Liver (tissue), 9 donors: ENCODE data around the gene CBFA2T2. TPM values are rescaled to one million over a fixed set of nuclear protein-coding genes. Genes with fewer than 3 reads are reported as not detected.

ENCODE experiments used
- DNase-seq: peaks from one replicate; pipeline ENCODE4 v3.0.0-alpha.2; 2017; ENCODE audit warnings: low spot score
- H3K27ac ChIP-seq, 2 donors: one replicate each; pipeline ENCODE4 v1.7.0; 2013; ENCODE audit warnings: inconsistent platforms in 2 of 2, low read length in 2 of 2, control low read depth in 1 of 2, low read depth in 1 of 2, mild to moderate bottlenecking in 1 of 2
- H3K27me3 ChIP-seq, 4 donors: one replicate each; pipeline versions ENCODE4 v1.6.1 to v1.7.0; 2013; ENCODE audit warnings: low read length in 3 of 4, inconsistent platforms in 1 of 4, mild to moderate bottlenecking in 1 of 4, moderate library complexity in 1 of 4; ENCODE audit not compliant: control insufficient read depth in 4 of 4, insufficient read depth in 4 of 4
- H3K36me3 ChIP-seq, 4 donors: one replicate each; pipeline versions ENCODE4 v1.6.1 to v1.7.0; 2013; ENCODE audit warnings: low read length in 3 of 4, mild to moderate bottlenecking in 3 of 4, low read depth in 1 of 4, moderate library complexity in 1 of 4; ENCODE audit not compliant: control insufficient read depth in 4 of 4, insufficient read depth in 3 of 4
- H3K4me1 ChIP-seq, 4 donors: one replicate each; pipeline versions ENCODE4 v1.6.1 to v1.7.0; 2013; ENCODE audit warnings: low read length in 3 of 4, mild to moderate bottlenecking in 3 of 4, moderate library complexity in 1 of 4; ENCODE audit not compliant: control insufficient read depth in 4 of 4, insufficient read depth in 4 of 4
- H3K4me3 ChIP-seq, 3 donors: one replicate each; pipeline versions ENCODE4 v1.6.1 to v1.7.0; 2013; ENCODE audit warnings: low read length in 3 of 3, control low read depth in 1 of 3, low read depth in 1 of 3, mild to moderate bottlenecking in 1 of 3
- H3K9ac ChIP-seq, 2 donors: one replicate each; pipeline ENCODE4 v1.7.0; 2013; ENCODE audit warnings: low read length in 2 of 2, mild to moderate bottlenecking in 2 of 2, moderate library complexity in 2 of 2, control low read depth in 1 of 2, low read depth in 1 of 2
- H3K9me3 ChIP-seq, 4 donors: one replicate each; pipeline versions ENCODE4 v1.6.1 to v1.7.0; 2013; ENCODE audit warnings: low read length in 3 of 4; ENCODE audit not compliant: control insufficient read depth in 4 of 4
- FOXA1 ChIP-seq: IDR thresholded peaks from 2 replicates; pipeline ENCODE4 v1.6.1; 2016; ENCODE audit warnings: antibody characterized with exemption
- GABPA ChIP-seq, 2 donors: IDR thresholded peaks in 1 of 2; conservative IDR thresholded peaks in 1 of 2; 2 replicates each; pipeline ENCODE4 v1.6.1; 2016; ENCODE audit warnings: antibody characterized with exemption in 2 of 2, mild to moderate bottlenecking in 1 of 2, moderate library complexity in 1 of 2
- HNF4A ChIP-seq, 2 donors: conservative IDR thresholded peaks; 2 replicates each; pipeline ENCODE4 v1.6.1; 2016; ENCODE audit warnings: antibody characterized with exemption in 2 of 2, mild to moderate bottlenecking in 2 of 2
- HNF4G ChIP-seq: IDR thresholded peaks from 2 replicates; pipeline ENCODE4 v1.6.1; 2016; ENCODE audit warnings: antibody characterized with exemption
- JUND ChIP-seq, 2 donors: IDR thresholded peaks; 2 replicates each; pipeline ENCODE4 v1.6.1; 2016; ENCODE audit warnings: antibody characterized with exemption in 2 of 2
- NR2F2 ChIP-seq: IDR thresholded peaks from 2 replicates; pipeline ENCODE4 v1.6.1; 2016; ENCODE audit warnings: antibody characterized with exemption
- SP1 ChIP-seq: IDR thresholded peaks from 2 replicates; pipeline ENCODE4 v1.6.1; 2018; ENCODE audit warnings: antibody characterized with exemption, mild to moderate bottlenecking
- YY1 ChIP-seq: IDR thresholded peaks from 2 replicates; pipeline ENCODE4 v1.6.1; 2016; ENCODE audit warnings: antibody characterized with exemption, mild to moderate bottlenecking
- WGBS: extraction: QIAGEN DNeasy Blood & Tissue Kit; methylation state at CpG from one replicate; pipeline ENCODE4 v1.1.7; 2013; 5-methylcytosine and 5-hydroxymethylcytosine counted together
- polyA plus RNA-seq, 2 donors: library from polyadenylated mRNA; stranded (reverse) in 1 of 2; unstranded in 1 of 2; fragments of 200-250 nt in 1 of 2; fragments of >200 nt in 1 of 2; fragmentation: Nextera tagmentation in 1 of 2; extraction: Ambion mirVana in 1 of 2; gene quantifications; one replicate each; pipeline versions ENCODE4 v1.2.1 to v1.2.3, GENCODE V29; 2013 to 2015
- total RNA-seq, 2 donors: library from RNA; depleted of rRNA; stranded (reverse); fragments of >200 nt; gene quantifications; one replicate each; pipeline ENCODE4 v1.2.3, GENCODE V29; 2014
- TF ChIP-seq, protein P1 (sequence below): IDR thresholded peaks from 2 replicates; pipeline ENCODE4 v1.6.1; 2016; ENCODE audit warnings: antibody characterized with exemption, mild to moderate bottlenecking
- TF ChIP-seq, protein P2 (sequence below): IDR thresholded peaks from 2 replicates; pipeline ENCODE4 v1.6.1; 2016; ENCODE audit warnings: antibody characterized with exemption
- TF ChIP-seq, protein P3 (sequence below): IDR thresholded peaks from 2 replicates; pipeline ENCODE4 v1.6.1; 2016; ENCODE audit warnings: antibody characterized with exemption
- donor health status: healthy.
- donor health status: healthy.
- donor health status: healthy.
- donor health status: healthy.
- donor health status: healthy.

Gene CBFA2T2
- total and polyA plus RNA-seq, 4 donors = 2.0 to 5.5 (median 5.3) TPM

DNA sequence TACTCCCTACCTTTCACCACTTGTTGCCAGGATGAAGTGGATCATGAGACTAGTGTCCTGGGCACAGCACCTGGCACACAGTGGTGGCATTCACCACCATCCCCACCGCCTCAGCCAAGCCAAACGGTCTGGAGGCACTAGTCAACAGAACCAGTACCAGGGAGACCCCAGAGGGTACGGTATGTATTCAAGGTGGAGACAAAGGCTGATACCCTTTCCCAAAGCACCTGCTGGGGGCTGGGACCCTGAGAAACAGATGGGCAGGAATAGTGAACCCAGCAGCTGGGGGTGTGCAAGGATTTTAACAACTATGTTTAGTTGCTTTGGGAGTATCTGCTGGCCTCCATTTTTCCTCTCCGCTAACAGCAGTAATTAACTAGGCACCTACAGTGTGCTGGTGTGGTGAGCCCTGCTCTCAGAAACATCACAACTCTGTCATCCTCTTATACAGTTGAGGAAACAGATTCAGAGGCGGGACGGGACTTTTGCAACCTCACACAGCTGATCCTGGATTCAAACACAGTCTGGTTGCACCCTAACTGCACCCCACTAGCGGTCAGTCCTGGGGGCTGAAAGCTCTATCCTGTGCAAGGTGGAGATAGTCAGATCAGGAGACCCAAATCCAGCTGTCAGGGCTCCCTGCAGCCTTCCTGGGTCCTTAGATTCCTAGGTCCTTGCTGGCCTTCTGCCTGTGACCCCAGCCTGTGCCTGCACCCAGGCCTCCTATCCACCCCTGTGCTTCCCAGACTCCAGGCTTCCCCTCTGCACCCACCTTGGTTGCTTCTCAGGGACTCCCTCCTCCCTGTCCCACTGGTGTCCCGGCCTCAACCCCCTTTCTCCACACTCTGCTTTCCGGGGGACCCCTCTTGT, 47.5 kb upstream of the CBFA2T2 start (continued):
- TF ChIP-seq, protein P1, sequence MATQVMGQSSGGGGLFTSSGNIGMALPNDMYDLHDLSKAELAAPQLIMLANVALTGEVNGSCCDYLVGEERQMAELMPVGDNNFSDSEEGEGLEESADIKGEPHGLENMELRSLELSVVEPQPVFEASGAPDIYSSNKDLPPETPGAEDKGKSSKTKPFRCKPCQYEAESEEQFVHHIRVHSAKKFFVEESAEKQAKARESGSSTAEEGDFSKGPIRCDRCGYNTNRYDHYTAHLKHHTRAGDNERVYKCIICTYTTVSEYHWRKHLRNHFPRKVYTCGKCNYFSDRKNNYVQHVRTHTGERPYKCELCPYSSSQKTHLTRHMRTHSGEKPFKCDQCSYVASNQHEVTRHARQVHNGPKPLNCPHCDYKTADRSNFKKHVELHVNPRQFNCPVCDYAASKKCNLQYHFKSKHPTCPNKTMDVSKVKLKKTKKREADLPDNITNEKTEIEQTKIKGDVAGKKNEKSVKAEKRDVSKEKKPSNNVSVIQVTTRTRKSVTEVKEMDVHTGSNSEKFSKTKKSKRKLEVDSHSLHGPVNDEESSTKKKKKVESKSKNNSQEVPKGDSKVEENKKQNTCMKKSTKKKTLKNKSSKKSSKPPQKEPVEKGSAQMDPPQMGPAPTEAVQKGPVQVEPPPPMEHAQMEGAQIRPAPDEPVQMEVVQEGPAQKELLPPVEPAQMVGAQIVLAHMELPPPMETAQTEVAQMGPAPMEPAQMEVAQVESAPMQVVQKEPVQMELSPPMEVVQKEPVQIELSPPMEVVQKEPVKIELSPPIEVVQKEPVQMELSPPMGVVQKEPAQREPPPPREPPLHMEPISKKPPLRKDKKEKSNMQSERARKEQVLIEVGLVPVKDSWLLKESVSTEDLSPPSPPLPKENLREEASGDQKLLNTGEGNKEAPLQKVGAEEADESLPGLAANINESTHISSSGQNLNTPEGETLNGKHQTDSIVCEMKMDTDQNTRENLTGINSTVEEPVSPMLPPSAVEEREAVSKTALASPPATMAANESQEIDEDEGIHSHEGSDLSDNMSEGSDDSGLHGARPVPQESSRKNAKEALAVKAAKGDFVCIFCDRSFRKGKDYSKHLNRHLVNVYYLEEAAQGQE = no peak
- TF ChIP-seq SP1 (no peak), JUND (IDR thresholded peaks at IDR 0.05) (no peak)

DNA sequence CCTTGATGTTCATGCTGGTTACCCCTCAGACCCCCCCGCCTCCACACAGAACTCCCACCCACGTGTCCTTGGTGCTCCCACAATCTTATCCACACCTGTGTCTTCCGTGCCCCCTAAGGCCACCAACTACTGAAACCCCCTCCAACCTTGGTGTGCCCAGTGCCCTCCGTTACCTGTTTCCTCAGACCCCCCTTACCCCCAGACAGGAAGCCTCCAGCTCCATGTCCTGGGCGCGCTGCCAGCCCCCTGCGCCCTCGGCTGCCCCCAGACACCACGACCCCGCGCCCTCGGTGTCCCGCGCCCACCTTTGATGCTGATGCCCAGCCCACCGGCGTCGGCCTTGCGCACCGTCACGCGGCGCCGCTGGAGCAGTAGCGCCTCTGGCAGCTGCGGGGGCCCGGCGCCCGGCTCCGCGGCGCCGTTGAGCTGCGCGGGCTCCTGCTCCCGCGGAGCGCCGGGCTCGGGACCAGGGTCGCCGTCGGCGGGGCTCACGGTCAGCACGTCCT, 46.8 kb upstream of the CBFA2T2 start:
- H3K4me1 ChIP-seq = peaks cover 5 to 31% (median 21%) of the 10 kb centered on the region in 4 donors
- no peaks in the 10 kb centered on the region for H3K36me3 ChIP-seq
- 3% methylated on average over 45 of the region's 45 CpGs for WGBS
- H3K9me3 ChIP-seq = no peaks in the 10 kb centered on the region
- H3K27me3 ChIP-seq = no peaks in the 10 kb centered on the region
- H3K4me3 ChIP-seq = peak overlapping the region; percentile 44 to 81 (median 68)
- no peak for DNase-seq
- H3K27ac ChIP-seq = no peak overlapping the region
- peak overlapping the region in 1 of 2 donors; percentile 24 for H3K9ac ChIP-seq
- TF ChIP-seq GABPA (IDR thresholded peaks at IDR 0.05 in 1 of 2, conservative IDR thresholded peaks at IDR 0.05 in 1 of 2) (no peak), YY1 (no peak), NR2F2 (no peak)
- TF ChIP-seq, protein P1 = no peak

DNA sequence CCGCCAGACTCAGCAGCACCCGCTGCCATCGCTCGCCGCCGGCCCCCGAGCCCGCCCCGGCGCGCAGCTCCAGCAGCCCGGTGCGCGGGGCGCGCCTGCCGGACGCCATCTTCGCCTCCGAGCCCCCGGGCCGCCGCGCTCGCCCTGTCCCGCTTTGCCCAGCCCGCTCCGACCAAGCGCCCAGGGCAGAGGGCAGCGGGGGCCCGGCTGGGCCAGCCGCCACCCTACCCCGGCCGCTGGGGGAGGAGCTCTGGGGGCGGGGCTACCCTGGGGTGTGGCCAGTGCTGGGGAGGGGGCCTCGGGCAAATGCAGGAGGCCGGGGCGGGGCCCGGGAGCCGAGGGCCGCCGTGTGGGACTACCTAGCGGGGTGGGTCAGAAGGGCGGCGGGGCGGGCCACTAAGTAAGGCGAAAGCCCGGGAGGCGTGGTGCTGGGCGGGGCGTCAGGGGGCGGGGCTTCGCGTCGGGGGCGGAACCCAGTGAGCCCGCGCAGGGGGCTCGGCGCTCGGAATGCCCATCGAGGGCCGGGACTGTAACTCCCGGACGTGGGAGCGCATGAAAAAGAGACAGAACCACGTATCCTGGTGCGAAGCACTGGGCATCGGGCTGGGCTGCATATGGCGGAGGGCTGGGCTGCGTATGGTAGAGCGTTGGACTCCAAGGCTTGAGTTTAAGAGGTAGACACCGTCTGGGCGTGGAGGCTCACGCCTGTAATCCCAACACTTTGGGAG, 46.2 kb upstream of the CBFA2T2 start, which contains the start of gene SNTA1:
Gene SNTA1 (minus strand): TSS at position 252 of the 728 bp plus-strand sequence. CDS start 143 bp downstream, at position 109.
- H3K4me1 ChIP-seq = peaks cover 5 to 31% (median 21%) of the 10 kb centered on the region in 4 donors
- peak within 1 kb of the TSS; percentile 79 to 97 (median 81) for H3K4me3 ChIP-seq
- DNase-seq = peak; percentile 95
- H3K36me3 ChIP-seq = no peaks in the 10 kb centered on the region
- peak within 1 kb of the TSS; percentile 24 to 36 for H3K9ac ChIP-seq
- WGBS = under 1% methylated on average over 75 of the region's 75 CpGs
- H3K27ac ChIP-seq = peak within 1 kb of the TSS; percentile 50 to 66
- no peaks in the 10 kb centered on the region for H3K9me3 ChIP-seq
- TF ChIP-seq, protein P2, sequence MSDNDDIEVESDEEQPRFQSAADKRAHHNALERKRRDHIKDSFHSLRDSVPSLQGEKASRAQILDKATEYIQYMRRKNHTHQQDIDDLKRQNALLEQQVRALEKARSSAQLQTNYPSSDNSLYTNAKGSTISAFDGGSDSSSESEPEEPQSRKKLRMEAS = no peak
- TF ChIP-seq HNF4A (conservative IDR thresholded peaks at IDR 0.05) = peak; percentile 25 to 32
- peak; percentile 18 for TF ChIP-seq YY1
- TF ChIP-seq, protein P3, sequence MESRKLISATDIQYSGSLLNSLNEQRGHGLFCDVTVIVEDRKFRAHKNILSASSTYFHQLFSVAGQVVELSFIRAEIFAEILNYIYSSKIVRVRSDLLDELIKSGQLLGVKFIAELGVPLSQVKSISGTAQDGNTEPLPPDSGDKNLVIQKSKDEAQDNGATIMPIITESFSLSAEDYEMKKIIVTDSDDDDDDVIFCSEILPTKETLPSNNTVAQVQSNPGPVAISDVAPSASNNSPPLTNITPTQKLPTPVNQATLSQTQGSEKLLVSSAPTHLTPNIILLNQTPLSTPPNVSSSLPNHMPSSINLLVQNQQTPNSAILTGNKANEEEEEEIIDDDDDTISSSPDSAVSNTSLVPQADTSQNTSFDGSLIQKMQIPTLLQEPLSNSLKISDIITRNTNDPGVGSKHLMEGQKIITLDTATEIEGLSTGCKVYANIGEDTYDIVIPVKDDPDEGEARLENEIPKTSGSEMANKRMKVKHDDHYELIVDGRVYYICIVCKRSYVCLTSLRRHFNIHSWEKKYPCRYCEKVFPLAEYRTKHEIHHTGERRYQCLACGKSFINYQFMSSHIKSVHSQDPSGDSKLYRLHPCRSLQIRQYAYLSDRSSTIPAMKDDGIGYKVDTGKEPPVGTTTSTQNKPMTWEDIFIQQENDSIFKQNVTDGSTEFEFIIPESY = no peak
- TF ChIP-seq SP1 = peak; percentile 50
- TF ChIP-seq FOXA1 = peak; percentile 11
- TF ChIP-seq HNF4G = no peak
- TF ChIP-seq, protein P1 = no peak
- H3K27me3 ChIP-seq = no peaks in the 10 kb centered on the region
